A673 (cell line): Measurements from ENCODE around the gene LSM3.
"Not testable (repeated sequence)": the region's sequence is repeated elsewhere in the genome, so short reads cannot be mapped to it uniquely, and the experiment has no call there.

Source experiments
- CTCF ChIP-seq: fragments of 300-800, 200-600 bp; sonication (generic); conservative IDR thresholded peaks from 2 replicates; pipeline ENCODE4 v1.5.1; 2017; ENCODE audit warnings: low read depth, mild to moderate bottlenecking, antibody characterized with exemption, low read length, moderate library complexity, mixed read lengths
- EZH2 ChIP-seq: fragments of 200-600 bp; sonication (generic); IDR thresholded peaks from 2 replicates; pipeline ENCODE4 v1.6.1; 2017; ENCODE audit warnings: borderline replicate concordance, low read depth, mild to moderate bottlenecking, mixed read lengths, antibody characterized with exemption, low read length; ENCODE audit not compliant: poor library complexity, severe bottlenecking

- TF ChIP-seq EZH2, CTCF: not testable (repeated sequence)
Measured at GRCh38 chr3:14226351-14226750, 47.7 kb downstream of the LSM3 start.
